Activated T-cell treated with anti-CD3 and anti-CD28 coated beads, Interleukin-2, amount 50 U/mL, for 72 hours (primary cell): ENCODE results near the gene NFKB2. TPM values are rescaled to one million over a fixed set of nuclear protein-coding genes. Genes with fewer than 3 reads are reported as not detected.

Experiments
- ATAC-seq, 2 donors: fragments of 150-1000 bp; cut with Tn5 transposase; replicated peaks in 1 of 2; 2 replicates each; pipeline ENCODE4 v1.10.0; 2021; ENCODE audit warnings: moderate library complexity in 2 of 2, mild to moderate bottlenecking in 1 of 2
- DNase-seq, 2 donors: peaks; one replicate each; pipeline ENCODE4 v3.0.0; 2021 to 2022; ENCODE audit warnings: mixed read lengths in 1 of 2
- H3K27ac Mint-ChIP-seq: one replicate; pipeline ENCODE4 v1.8.0; 2022; ENCODE audit warnings: mild to moderate bottlenecking, moderate library complexity, mixed read lengths
- H3K27me3 Mint-ChIP-seq: one replicate; pipeline ENCODE4 v1.8.0; 2022; ENCODE audit warnings: low read depth, mixed read lengths
- H3K36me3 Mint-ChIP-seq, 2 donors: one replicate each; pipeline ENCODE4 v1.8.0; 2022; ENCODE audit warnings: mixed read lengths in 2 of 2, mild to moderate bottlenecking in 1 of 2; ENCODE audit not compliant: insufficient read depth in 2 of 2
- H3K4me1 Mint-ChIP-seq: one replicate; pipeline ENCODE4 v1.8.0; 2022; ENCODE audit warnings: low read depth, mixed read lengths
- H3K4me3 Mint-ChIP-seq, 2 donors: one replicate each; pipeline ENCODE4 v1.8.0; 2022; ENCODE audit warnings: mild to moderate bottlenecking in 2 of 2, mixed read lengths in 2 of 2, moderate library complexity in 2 of 2
- H3K9me3 Mint-ChIP-seq, 2 donors: one replicate each; pipeline ENCODE4 v1.8.0; 2022; ENCODE audit warnings: mixed read lengths in 2 of 2
- total RNA-seq, 2 donors: library from RNA; stranded (reverse); gene quantifications; one replicate each; pipeline ENCODE4 v1.2.3, GENCODE V29; 2022

The NFKB2 gene
- total RNA-seq, 2 donors from 2014 or later, result 472 to 564 TPM

GRCh38 chr10:102381983-102382382, 13.5 kb upstream of the NFKB2 start:
- no peaks in the 10 kb centered on the region for H3K9me3 Mint-ChIP-seq
- H3K27me3 Mint-ChIP-seq, result no peaks in the 10 kb centered on the region
- DNase-seq (no peak), ATAC-seq (peak in 1 of 2 donors; percentile 22)
- H3K36me3 Mint-ChIP-seq, result peaks cover 0 to 6% of the 10 kb centered on the region in 2 donors
- peaks cover 14% of the 10 kb centered on the region for H3K4me1 Mint-ChIP-seq
- H3K27ac Mint-ChIP-seq, result no peak overlapping the region
- H3K4me3 Mint-ChIP-seq, result no peak overlapping the region

- DNase-seq (no peak), ATAC-seq (no peak)
- Mint-ChIP-seq H3K4me1 (peaks cover 14% of the 10 kb centered on the region), H3K27ac (no peak overlapping the region), H3K36me3 (peaks cover 0 to 5% of the 10 kb centered on the region in 2 donors), H3K27me3 (no peaks in the 10 kb centered on the region), H3K4me3 (no peak overlapping the region), H3K9me3 (no peaks in the 10 kb centered on the region)
These were observed 12.6 kb upstream of the NFKB2 start for GRCh38 chr10:102382871-102383270.

- H3K9me3 Mint-ChIP-seq, result no peaks in the 10 kb centered on the region
- H3K4me1 Mint-ChIP-seq, result peaks cover 14% of the 10 kb centered on the region
- no peak overlapping the region for H3K4me3 Mint-ChIP-seq
- H3K27ac Mint-ChIP-seq, result no peak overlapping the region
- DNase-seq, result peak in 1 of 2 donors; percentile 18
- peak in 1 of 2 donors; percentile 47 for ATAC-seq
- H3K36me3 Mint-ChIP-seq, result peaks cover 0 to 2% of the 10 kb centered on the region in 2 donors
- no peaks in the 10 kb centered on the region for H3K27me3 Mint-ChIP-seq
These were observed 11.5 kb upstream of the NFKB2 start for GRCh38 chr10:102384053-102384452.

- H3K27me3 Mint-ChIP-seq, result no peaks in the 10 kb centered on the region
- DNase-seq (no peak), ATAC-seq (no peak)
- no peaks in the 10 kb centered on the region for H3K9me3 Mint-ChIP-seq
- H3K27ac Mint-ChIP-seq, result no peak overlapping the region
- H3K4me3 Mint-ChIP-seq, result no peak overlapping the region
- peaks cover 15% of the 10 kb centered on the region for H3K4me1 Mint-ChIP-seq
- H3K36me3 Mint-ChIP-seq, result peaks cover 0 to 2% of the 10 kb centered on the region in 2 donors
These were observed 10.7 kb upstream of the NFKB2 start for GRCh38 chr10:102384606-102385429.

- Mint-ChIP-seq H3K36me3 (peaks cover 2 to 7% of the 10 kb centered on the region in 2 donors), H3K4me3 (no peak overlapping the region), H3K27me3 (no peaks in the 10 kb centered on the region), H3K9me3 (no peaks in the 10 kb centered on the region), H3K27ac (no peak overlapping the region), H3K4me1 (peaks cover 21% of the 10 kb centered on the region)
- DNase-seq (no peak), ATAC-seq (no peak)
These were observed 5.6 kb upstream of the NFKB2 start for GRCh38 chr10:102389894-102390293.

GRCh38 chr10:102392306-102392705, 3.2 kb upstream of the NFKB2 start:
- peak overlapping the region; percentile 68 for H3K27ac Mint-ChIP-seq
- H3K4me3 Mint-ChIP-seq, result peak overlapping the region in 1 of 2 donors; percentile 79
- no peaks in the 10 kb centered on the region for H3K9me3 Mint-ChIP-seq
- peaks cover 7 to 22% of the 10 kb centered on the region in 2 donors for H3K36me3 Mint-ChIP-seq
- peaks cover 27% of the 10 kb centered on the region for H3K4me1 Mint-ChIP-seq
- ATAC-seq, result no peak
- H3K27me3 Mint-ChIP-seq, result no peaks in the 10 kb centered on the region
- no peak for DNase-seq

- ATAC-seq (no peak), DNase-seq (no peak)
- H3K27me3 Mint-ChIP-seq, result no peaks in the 10 kb centered on the region
- peaks cover 39% of the 10 kb centered on the region for H3K4me1 Mint-ChIP-seq
- H3K27ac Mint-ChIP-seq, result peak overlapping the region; percentile 97
- peaks cover 11 to 33% of the 10 kb centered on the region in 2 donors for H3K36me3 Mint-ChIP-seq
- peak overlapping the region; percentile 96 to 99 for H3K4me3 Mint-ChIP-seq
- no peaks in the 10 kb centered on the region for H3K9me3 Mint-ChIP-seq
These were observed 2.0 kb upstream of the NFKB2 start for GRCh38 chr10:102393411-102394078.

GRCh38 chr10:102394079-102394800, 1.3 kb upstream of the NFKB2 start:
- peak; percentile 99 for DNase-seq
- ATAC-seq, result peak; percentile 89 to 90
- H3K4me1 Mint-ChIP-seq, result peaks cover 44% of the 10 kb centered on the region
- peak overlapping the region; percentile 96 to 99 for H3K4me3 Mint-ChIP-seq
- peak overlapping the region; percentile 97 for H3K27ac Mint-ChIP-seq
- peaks cover 11 to 37% of the 10 kb centered on the region in 2 donors for H3K36me3 Mint-ChIP-seq
- no peaks in the 10 kb centered on the region for H3K9me3 Mint-ChIP-seq
- H3K27me3 Mint-ChIP-seq, result no peaks in the 10 kb centered on the region

GRCh38 chr10:102394801-102395399, 605 bp upstream of the NFKB2 start:
- Mint-ChIP-seq H3K27ac (peak overlapping the region; percentile 97), H3K36me3 (peaks cover 15 to 39% of the 10 kb centered on the region in 2 donors), H3K27me3 (no peaks in the 10 kb centered on the region), H3K4me3 (peak overlapping the region; percentile 96 to 99), H3K4me1 (peaks cover 46% of the 10 kb centered on the region), H3K9me3 (no peaks in the 10 kb centered on the region)
- DNase-seq (peak; percentile 71 to 80), ATAC-seq (peak; percentile 31 to 50)

GRCh38 chr10:102396317-102396650, 779 bp downstream of the NFKB2 start:
- DNase-seq, result no peak
- H3K36me3 Mint-ChIP-seq, result peaks cover 17 to 43% of the 10 kb centered on the region in 2 donors

GRCh38 chr10:102396730-102397151, 1.2 kb downstream of the NFKB2 start:
- H3K4me3 Mint-ChIP-seq, result peak overlapping the region; percentile 96 to 99
- ATAC-seq (no peak), DNase-seq (no peak)
- no peaks in the 10 kb centered on the region for H3K27me3 Mint-ChIP-seq
- peaks cover 50% of the 10 kb centered on the region for H3K4me1 Mint-ChIP-seq
- peak overlapping the region; percentile 68 for H3K27ac Mint-ChIP-seq
- H3K36me3 Mint-ChIP-seq, result peaks cover 17 to 43% of the 10 kb centered on the region in 2 donors
- no peaks in the 10 kb centered on the region for H3K9me3 Mint-ChIP-seq

More at GRCh38 chr10:102396317-102396650, 779 bp downstream of the NFKB2 start:
- H3K9me3 Mint-ChIP-seq, result no peaks in the 10 kb centered on the region
- H3K4me1 Mint-ChIP-seq, result peaks cover 50% of the 10 kb centered on the region
- H3K4me3 Mint-ChIP-seq, result peak overlapping the region; percentile 96 to 99
- no peak for ATAC-seq
- peak overlapping the region; percentile 94 for H3K27ac Mint-ChIP-seq
- no peaks in the 10 kb centered on the region for H3K27me3 Mint-ChIP-seq

- Mint-ChIP-seq H3K4me1 (peaks cover 50% of the 10 kb centered on the region), H3K27ac (peak overlapping the region; percentile 83), H3K36me3 (peaks cover 17 to 43% of the 10 kb centered on the region in 2 donors), H3K9me3 (no peaks in the 10 kb centered on the region), H3K27me3 (no peaks in the 10 kb centered on the region), H3K4me3 (peak overlapping the region; percentile 96 to 99)
- peak in 1 of 2 donors; percentile 16 for DNase-seq
- ATAC-seq, result no peak
These were observed 2.0 kb downstream of the NFKB2 start for GRCh38 chr10:102397222-102398171.
